Vagina (tissue), 2 donors: Measurements from ENCODE around the gene TSPAN14.

Source experiments
- POLR2A ChIP-seq, 2 donors: fragments of 450-650 bp; IDR thresholded peaks; one replicate each; pipeline ENCODE4 v1.6.1; 2017; ENCODE audit warnings: antibody characterized with exemption in 2 of 2, mild to moderate bottlenecking in 2 of 2, moderate library complexity in 2 of 2
- TF ChIP-seq, protein P1 (sequence below), 3 experiments: fragments of 450-650 bp in 2 of 3; fragments of 200-600 bp in 1 of 3; sonication (generic) in 1 of 3; IDR thresholded peaks; one replicate each; pipeline ENCODE4 v1.5.1; 2017 to 2019; ENCODE audit warnings: antibody characterized with exemption in 3 of 3, mild to moderate bottlenecking in 2 of 3, moderate library complexity in 2 of 3

DNA sequence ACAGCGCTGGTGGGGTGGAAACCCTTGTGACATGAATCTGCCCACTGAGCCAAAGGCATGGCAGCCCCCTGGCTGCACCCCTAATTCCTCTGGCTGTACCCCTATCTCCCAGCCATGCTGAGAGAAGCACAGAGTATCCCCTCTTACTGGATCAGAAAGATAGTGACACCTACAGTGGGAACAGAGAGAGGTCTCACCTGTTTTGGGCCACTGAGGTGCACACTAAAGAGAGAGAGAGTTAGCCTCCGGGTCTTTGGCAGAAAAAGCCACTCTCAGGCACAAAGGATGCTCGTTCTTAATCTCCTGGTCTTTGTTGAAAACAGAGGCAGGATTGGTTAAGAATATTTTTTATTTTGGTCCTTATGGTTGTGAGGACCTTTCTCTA is 11.3 kb downstream of the TSPAN14 start:
- TF ChIP-seq, protein P1, sequence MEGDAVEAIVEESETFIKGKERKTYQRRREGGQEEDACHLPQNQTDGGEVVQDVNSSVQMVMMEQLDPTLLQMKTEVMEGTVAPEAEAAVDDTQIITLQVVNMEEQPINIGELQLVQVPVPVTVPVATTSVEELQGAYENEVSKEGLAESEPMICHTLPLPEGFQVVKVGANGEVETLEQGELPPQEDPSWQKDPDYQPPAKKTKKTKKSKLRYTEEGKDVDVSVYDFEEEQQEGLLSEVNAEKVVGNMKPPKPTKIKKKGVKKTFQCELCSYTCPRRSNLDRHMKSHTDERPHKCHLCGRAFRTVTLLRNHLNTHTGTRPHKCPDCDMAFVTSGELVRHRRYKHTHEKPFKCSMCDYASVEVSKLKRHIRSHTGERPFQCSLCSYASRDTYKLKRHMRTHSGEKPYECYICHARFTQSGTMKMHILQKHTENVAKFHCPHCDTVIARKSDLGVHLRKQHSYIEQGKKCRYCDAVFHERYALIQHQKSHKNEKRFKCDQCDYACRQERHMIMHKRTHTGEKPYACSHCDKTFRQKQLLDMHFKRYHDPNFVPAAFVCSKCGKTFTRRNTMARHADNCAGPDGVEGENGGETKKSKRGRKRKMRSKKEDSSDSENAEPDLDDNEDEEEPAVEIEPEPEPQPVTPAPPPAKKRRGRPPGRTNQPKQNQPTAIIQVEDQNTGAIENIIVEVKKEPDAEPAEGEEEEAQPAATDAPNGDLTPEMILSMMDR (IDR thresholded peaks at IDR 0.05), result no peak
- TF ChIP-seq POLR2A (IDR thresholded peaks at IDR 0.05), result no peak
